ENCODE data around the gene PDSS2.

- TF ChIP-seq, protein P1, sequence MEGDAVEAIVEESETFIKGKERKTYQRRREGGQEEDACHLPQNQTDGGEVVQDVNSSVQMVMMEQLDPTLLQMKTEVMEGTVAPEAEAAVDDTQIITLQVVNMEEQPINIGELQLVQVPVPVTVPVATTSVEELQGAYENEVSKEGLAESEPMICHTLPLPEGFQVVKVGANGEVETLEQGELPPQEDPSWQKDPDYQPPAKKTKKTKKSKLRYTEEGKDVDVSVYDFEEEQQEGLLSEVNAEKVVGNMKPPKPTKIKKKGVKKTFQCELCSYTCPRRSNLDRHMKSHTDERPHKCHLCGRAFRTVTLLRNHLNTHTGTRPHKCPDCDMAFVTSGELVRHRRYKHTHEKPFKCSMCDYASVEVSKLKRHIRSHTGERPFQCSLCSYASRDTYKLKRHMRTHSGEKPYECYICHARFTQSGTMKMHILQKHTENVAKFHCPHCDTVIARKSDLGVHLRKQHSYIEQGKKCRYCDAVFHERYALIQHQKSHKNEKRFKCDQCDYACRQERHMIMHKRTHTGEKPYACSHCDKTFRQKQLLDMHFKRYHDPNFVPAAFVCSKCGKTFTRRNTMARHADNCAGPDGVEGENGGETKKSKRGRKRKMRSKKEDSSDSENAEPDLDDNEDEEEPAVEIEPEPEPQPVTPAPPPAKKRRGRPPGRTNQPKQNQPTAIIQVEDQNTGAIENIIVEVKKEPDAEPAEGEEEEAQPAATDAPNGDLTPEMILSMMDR (conservative IDR thresholded peaks at IDR 0.05), result no peak
- TF ChIP-seq EZH2 (IDR thresholded peaks at IDR 0.05; ENCODE audit: low read depth), result no peak
These were observed 57.8 kb downstream of the PDSS2 start for GRCh38 chr6:107401573-107401972.
